DMS 273 treated with DMSO at 0.1 percent for 48 hours (cell line): ENCODE results near the gene CPT2.
A peak's percentile ranks its signal among the peaks of the same experiment; 100 is the strongest.
"Not testable (repeated sequence)": the region's sequence is repeated elsewhere in the genome, so short reads cannot be mapped to it uniquely, and the experiment has no call there.

ENCODE experiments used
- DNase-seq: peaks from one replicate; lab custom pipeline; 2025; lab: John Stamatoyannopoulos, UW

CPT2 gene

DNA sequence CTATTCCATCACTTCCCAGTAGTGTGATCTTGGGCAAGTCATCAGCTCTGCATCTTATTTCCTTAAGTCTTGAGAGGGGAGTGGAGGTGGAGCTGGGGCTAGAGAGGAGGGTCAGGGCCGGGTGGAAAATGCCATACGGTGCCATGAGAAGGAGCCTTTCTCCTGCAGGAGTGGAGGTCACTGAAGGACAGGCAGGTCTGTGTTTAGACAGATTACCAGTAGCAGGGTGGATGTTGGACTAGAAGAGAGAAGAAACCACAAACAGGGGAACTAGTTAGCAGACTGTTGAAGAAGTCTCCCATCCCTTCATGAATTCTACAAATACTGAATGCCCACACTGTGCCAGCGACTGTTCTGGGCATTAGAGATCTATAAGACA is 13.9 kb upstream of the CPT2 start:
- no peak for DNase-seq

DNA sequence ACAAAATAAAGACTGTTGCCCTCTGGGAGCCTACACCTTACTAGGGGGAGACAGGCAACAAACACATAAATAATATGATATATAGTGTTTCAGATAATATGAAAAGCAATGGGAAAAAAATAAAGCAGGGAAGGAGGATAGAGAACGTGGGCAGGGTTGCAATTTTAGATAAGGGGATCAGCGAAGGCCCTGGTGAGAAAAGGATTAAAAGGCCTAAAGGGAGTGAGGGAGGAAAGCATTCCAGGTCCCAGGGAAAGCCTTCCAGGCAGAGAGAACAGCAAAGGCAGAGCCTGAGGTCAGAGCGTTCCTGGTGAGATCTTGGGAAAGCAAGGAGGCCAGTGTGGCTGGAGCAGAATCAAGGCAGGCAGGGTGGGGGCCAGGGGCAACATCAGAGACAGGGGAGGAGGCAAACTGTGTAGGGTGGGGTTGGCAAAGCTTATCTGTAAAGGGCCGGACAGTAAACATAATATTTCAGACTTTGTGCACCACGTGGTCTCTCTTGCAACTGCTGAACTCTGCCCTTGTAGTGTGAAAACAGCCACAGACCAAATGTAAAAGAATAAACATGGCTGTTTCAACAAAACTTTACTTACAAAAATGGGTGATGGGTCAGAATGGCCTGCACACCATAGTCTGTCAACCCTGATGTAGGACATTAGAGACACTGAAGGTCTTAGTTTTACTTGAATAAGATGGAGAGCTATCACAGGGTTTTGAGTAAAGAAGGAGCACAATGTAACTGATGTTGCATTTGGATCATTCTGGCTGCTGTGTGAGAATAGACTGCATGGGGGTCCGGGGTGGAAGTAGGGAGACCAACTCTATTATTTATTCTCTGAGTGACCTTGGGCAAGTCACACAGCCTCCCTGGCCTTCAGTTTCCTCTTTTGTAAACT is 13.3 kb upstream of the CPT2 start:
- DNase-seq: no peak

DNA sequence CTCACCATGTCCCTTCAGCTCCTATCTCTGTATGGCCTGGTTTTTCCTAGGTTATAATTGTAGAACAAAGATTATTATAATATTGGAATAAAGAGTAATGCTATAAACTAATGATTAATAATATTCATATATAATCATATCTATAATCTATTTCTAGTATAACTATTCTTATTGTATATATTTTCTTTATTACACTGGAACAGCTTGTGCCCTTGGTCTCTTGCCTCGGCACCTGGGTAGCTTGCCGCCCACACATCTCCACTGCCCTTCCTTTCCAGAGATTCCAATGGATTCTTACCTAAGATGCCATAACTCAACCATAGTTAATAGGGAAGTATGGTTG is 10.7 kb upstream of the CPT2 start:
- not testable (repeated sequence) for DNase-seq

DNA sequence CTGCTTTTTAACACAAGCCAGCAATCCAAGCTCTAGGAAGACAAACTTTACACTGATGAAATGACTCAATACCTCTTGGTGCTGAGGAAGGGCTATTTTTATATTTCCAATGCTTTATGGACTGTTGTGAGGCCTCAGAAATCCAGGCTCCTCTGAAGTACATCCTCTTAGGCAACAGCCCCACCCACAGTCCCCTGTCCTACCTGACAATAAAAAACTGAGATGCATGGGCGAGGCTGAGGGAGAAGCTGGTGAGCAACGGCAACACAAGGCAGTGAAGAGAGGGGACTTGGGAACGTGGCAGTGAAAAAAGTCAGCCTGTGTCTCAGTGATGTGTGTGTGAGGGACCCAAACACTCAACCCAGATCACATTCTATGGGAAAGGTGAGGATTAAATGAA is 10.1 kb upstream of the CPT2 start:
- DNase-seq: no peak

DNA sequence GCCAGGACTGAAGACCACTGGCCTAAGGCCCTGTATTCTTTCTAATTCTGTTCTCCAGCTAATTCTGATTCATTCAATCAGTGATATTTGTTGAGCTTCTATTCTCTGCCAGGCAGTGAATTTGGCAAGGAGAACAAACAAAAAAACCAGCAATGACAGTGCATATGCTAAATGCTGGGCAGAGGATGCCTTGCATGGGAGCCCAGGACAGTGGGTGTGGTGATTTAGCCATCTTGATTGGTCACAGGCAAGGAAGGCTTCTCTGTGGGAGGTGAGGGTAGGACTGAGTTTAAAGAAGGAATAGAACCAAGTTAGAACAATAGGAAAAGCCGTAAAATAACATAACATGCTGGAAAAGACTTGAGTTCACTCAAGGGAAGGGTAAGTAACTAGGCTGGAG is 9.2 kb upstream of the CPT2 start:
- no peak for DNase-seq

DNA sequence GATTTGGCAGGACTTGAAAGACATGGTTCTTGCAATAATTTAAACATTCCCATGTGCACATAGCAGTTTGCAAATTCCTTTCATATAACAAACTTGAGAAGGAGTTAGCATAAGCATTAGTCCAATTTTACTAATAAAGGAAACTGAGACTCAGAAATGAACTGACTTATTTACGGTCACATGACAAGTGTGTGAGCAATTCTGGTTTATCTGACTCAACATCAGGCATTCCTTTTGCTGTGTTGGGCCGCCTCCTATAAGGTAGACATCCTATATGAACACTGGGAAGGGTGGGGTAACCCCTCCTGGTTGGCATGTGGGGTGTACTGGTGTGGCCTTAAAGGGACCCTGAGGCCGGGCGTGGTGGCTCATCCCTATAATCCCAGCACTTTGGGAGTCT is 8.5 kb upstream of the CPT2 start:
- DNase-seq: no peak

DNA sequence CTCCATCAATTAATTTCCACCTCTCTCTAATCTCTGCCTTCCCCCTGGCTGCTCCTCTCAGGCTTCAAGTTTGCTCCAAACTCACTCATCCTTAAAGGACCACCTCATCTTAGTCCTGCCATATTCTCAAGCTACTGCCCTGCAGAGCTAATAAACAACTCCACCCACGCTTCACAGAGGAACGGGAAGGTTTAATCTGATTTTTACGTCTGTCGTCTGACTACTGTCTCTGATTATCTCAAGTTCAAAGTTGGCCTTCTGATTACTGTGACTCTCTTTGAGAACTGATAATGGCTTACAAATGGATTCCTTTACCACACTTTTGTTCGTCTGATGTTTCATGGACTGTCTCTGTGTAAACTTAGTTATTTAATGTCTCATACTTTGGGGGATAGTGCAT is 7.6 kb upstream of the CPT2 start:
- no peak for DNase-seq

DNA sequence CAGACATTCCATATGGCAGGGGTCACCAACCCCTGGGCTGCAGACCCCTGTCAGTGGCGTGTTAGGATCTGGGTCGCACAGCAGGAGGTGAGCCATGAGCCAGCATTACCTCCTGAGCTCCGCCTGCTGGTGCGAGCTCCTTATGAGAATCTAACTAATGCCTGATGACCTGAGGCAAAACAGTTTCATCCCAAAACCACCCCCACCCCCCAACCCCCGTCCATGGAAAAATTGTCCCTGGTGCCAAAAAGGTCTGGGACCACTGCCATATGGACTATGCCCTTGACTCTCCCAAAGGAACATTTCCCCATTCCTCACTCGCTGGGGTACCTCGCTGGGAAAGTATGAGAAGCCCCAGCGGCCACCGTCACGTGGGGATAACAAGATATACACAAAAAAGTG is 6.4 kb upstream of the CPT2 start:
- no peak for DNase-seq

DNA sequence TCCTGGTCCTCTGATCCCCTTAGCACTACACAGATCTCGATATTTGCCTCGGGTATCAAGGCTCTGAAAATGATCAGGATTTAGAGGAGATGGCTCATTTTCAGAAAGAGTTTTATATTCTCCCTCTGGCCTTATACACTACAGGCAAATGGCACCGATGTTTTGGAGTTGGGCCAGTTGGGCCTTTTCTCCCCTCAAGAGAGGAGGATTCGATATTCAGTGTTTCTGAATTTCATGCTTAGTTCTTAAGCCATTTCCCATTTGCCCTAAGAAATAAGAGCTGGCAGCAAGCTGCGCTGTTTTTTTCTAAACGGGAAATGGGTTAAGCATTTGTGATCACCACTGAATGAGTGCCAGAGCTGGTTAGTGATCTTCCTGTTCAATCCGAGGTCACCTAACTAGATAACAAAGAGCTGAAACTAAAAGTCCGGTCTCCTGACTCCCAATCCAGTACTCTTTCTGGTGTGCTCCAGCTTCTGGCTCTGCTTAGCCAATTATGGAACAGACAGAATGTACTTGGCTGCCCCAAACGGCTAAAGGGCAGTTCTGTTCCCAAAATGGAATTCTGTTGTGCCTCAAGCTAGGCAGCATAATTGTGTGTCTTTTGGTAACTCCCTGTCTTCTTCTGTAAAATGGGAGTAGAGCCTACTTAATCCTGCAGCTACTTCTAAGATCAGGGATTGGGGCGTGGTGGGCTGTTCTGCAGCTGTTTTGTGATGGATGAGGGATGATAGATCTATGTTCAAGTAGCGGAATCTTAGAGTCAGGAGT is 1.2 kb upstream of the CPT2 start:
- no peak for DNase-seq

DNA sequence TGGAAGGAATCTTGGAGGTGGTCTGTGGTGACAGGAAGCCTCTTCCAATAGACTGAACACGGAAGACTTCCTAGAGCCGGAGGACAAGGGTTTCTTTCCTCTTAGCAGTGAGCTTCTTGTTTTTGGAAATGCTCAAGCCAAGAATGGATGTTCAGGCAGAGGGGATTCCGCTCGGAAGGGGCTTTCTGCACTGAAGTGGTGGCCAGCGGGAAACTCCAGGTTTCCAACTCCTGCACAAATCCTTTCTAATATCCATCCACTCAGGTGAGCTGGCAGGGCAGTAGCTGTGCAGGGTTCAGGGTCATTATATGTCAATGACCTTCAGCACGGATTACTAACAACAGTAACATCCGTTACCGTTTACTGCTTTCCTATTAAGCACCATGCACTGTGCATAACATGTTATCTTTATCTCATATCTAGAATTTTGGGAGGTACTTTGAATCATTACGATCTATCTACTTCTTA is 573 bp upstream of the CPT2 start:
- no peak for DNase-seq

DNA sequence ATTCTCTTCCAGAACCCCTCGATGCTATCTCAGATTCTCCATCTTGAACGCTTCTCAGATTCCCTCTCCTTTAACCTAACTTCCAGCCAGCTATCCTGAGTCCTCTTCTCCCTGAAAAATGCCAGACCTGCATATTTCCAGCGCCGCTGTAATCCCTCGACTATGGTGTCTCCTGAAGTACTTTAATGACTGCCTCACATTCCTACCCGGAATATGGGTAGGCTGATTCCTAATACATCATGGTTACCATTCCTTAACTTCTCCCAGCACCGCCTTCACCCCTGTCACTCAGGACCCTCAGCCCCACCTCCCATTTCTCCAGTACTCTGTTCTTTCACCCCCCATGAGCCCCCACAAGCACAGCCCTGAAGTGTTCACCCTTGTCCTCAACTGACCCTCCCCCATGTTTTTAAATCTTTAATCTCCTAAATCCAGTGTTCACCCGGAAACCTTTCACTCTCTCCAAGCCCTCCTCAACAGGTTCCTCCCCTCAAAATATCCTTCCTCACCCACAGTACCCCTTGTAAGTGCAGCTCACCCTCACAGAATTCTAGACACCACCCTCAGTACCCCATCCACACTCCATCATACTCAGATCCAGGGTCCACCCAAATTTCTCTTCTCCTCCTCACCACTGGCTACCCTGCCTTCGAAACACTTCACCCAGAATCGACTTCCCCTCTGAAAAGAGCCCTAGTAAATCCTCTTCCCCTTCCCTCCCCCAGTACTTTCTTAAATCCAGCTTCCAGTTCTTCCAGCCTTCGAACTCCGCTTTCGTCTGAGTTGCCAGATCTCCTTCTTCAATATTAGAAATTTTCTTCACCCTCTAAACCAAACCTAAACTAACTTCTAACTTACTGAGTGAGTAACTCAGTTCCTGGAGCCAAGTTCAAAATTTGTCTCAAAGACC is 922 bp downstream of the CPT2 start:
- no peak for DNase-seq

DNA sequence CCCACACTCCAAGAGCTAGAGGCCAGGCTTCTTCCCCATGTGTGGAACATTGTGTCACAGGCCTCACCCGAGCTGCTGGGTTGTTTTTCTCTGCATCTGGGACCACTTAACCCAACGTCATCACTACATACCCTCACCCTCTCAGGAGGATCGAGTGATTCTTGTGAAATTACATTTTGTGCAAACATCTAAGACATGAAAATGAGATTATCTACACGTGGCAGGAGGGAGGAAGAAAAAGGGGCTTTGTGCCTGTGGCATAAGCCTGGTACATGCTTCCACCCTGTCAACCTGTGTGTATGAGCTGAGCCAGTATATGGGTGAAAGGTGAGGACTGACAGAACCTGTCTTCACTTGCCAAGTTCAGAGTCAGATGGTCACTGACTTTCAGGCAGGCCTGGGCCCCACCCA is 1.6 kb downstream of the CPT2 start:
- DNase-seq: peak; percentile 20

DNA sequence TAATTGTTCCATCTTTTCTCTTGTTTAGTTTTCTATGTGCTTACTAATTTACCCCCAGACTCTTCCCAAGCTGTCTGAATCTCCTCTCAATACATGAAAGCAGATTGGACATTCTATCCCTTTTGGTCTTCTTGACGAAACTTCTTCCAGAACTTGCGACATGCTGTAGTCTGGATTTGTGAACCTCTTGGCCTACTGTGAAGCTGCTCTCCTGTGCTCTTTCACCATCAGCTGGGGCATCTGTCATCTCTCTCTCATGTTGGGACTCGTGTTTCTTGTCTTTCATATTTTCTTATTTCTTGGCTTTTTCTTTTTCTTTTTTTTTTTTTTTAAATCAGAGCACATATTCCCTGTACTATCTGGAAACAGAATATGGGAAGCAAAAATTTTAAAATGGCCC is 6.8 kb downstream of the CPT2 start:
- DNase-seq: no peak

DNA sequence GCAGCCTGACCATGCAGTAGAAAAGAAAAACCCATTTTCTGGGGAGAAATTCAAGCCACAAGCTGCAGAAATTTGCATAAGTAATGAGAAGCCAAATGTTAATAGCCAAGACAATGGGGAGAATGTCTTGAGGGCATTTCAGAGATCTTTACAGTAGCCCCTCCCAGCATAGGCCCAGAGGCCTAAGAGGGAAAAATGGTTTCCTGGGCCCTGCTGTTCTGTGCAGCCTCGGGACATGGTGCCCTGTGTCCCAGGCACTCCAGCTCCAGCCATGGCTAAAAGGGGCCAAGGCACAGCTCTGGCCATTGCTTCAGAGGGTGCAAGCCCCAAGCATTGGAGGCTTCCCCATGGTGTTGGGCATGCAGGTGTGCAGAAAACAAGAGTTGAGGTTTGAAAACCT is 8.9 kb downstream of the CPT2 start:
- not testable (repeated sequence) for DNase-seq

DNA sequence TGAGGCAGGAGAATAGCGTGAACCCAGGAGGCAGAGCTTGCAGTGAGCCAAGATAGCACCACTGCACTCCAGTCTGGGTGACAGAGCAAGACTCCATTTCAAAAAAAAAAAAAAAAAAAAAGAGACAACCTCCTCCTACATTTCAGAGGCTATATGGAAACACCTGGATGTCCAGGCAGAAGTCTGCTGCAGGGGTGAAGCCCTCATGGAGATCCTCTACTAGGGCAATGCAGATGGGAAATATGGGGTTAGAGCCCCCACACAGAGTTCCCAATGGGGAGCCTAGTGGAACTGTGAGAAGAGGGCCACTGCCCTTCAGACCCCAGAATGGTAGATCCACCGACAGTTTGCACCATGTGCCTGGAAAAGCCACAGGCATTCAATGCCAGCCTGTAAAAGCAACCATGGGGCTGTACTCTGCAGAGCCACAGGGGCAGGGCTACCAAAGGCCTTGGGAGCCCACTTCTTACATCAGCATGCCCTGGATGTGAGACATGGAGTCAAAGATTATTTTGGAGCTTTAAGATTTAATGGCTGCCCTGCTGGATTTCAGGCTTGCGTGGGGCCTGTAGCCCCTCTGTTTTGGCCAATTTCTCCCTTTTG is 9.6 kb downstream of the CPT2 start:
- DNase-seq: not testable (repeated sequence)

DNA sequence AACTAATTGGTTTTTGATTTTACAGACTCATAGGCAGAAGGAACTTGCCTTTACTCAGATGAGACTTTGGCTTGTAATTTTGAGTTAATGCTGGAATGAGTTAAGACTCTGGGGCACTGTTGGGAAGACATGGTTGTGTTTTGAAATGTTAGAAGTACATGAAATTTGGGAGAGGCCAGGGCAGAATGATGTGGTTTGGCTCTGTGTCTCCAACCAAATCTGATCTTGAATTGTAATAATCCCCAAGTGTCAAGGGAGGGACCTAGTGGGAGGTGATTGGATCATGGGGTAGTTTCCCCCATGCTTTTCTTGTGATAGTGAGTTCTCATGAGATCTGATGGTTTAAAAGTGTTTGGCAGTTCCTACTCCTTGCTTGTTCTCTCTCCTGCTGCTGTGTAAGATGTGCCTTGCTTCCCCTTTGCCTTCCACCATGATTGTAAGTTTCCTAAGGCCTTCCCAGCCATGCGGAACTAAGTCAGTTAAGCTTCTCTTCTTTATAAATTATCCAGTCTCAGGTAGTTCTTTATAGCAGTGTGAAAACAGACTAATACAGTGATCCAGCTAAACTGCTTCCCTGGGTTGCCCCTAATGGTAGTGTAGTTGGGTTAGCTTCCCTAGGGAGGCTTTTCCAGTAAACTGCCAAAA is 10.2 kb downstream of the CPT2 start:
- no peak for DNase-seq

DNA sequence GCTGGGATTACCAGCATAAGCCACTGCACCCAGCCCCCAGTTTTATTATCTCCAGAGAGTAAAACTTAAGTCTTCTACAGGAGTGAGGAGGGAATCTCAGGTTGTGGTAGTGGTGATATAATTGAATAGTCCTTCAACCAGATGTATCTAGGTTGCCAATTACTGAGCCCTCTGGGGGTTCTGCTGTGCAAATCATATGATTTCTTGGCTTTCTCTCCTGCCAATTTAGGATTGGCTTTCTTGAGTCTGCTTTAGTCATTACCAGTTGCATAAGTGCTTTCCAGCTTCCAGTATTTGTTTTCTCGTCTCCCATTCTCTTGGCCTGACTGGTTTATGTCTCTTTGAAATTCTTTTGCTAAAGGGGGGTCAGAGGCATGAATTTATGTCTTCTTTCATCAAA is 11.1 kb downstream of the CPT2 start:
- DNase-seq: no peak

DNA sequence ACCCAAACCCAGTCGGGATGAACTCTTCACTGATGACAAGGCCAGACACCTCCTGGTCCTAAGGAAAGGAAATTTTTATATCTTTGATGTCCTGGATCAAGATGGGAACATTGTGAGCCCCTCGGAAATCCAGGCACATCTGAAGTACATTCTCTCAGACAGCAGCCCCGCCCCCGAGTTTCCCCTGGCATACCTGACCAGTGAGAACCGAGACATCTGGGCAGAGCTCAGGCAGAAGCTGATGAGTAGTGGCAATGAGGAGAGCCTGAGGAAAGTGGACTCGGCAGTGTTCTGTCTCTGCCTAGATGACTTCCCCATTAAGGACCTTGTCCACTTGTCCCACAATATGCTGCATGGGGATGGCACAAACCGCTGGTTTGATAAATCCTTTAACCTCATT is 13.7 kb downstream of the CPT2 start:
- DNase-seq: no peak

DNA sequence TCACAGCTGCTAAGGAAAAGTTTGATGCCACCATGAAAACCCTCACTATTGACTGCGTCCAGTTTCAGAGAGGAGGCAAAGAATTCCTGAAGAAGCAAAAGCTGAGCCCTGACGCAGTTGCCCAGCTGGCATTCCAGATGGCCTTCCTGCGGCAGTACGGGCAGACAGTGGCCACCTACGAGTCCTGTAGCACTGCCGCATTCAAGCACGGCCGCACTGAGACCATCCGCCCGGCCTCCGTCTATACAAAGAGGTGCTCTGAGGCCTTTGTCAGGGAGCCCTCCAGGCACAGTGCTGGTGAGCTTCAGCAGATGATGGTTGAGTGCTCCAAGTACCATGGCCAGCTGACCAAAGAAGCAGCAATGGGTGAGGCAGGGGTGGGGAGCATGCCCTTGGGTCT is 14.3 kb downstream of the CPT2 start:
- no peak for DNase-seq

DNA sequence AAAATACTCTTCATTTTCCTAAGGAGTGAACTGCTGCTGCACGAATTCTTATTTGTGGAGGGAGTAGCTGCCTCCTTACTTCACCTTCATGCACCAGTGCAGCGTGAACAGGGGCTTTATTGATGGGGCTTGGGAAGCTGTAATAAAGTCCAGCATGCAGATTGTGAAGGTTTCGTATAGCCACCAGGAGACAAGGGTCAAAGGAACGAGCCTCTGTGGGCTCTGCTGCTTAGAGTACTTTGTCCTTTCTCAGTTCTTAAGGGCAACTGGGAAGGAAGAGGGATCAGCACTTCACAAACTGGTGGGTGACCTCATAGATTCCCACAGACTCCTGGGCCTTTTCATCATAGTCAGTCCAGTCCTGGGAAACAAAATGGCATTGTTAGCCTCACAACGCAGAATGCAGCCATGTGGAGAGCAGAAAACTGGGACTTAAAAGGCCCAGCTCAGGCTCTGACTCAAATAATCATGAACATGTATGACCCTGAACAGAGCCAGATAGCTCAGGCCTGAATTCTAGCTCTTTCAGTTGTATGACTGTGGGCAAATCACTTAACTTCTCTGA is 17.8 kb downstream of the CPT2 start:
- DNase-seq: no peak

DNA sequence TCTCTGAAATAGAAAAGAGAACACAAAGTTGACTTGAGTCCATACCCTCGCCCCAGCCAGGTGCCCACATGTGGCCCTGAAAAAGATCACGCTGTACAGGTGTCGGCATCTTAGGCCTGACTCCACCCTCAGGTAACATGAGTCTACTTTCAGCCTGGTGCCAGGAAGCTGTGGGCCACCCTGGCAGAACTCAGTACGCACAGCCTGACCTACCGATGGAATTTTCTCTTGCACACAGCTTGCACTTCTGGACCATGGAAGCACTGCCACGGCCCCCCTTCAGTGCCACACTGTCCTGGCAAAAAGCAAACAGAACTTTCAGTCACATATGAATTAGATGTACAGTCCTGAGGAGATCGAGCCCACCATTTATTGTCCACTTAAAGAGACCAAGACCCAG is 21.6 kb downstream of the CPT2 start:
- DNase-seq: no peak
